Vagina (tissue), 2 donors: ENCODE results near the gene CFAP100. TPM values are rescaled to one million over a fixed set of nuclear protein-coding genes. Genes with fewer than 3 reads are reported as not detected.
A peak's percentile ranks its signal among the peaks of the same experiment; 100 is the strongest.

Experiments
- DNase-seq, 2 donors: peaks; one replicate each; pipeline ENCODE4 v3.0.0-alpha.2; 2017; ENCODE audit errors: extremely low spot score in 2 of 2
- H3K27ac ChIP-seq: fragments of 200-600 bp; sonication (generic); one replicate; pipeline ENCODE4 v1.5.1; 2019
- H3K27me3 ChIP-seq: fragments of 200-600 bp; sonication (generic); one replicate; pipeline ENCODE4 v1.5.1; 2019
- H3K36me3 ChIP-seq, 2 donors: fragments of 200-600 bp; sonication (generic); one replicate each; pipeline ENCODE4 v1.5.1; 2017 to 2019
- H3K4me1 ChIP-seq: fragments of 200-600 bp; sonication (generic); one replicate; pipeline ENCODE4 v1.5.1; 2019
- H3K4me3 ChIP-seq, 2 donors: fragments of 200-600 bp; sonication (generic); 1 replicate in 1 of 2; 2 replicates in 1 of 2; pipeline ENCODE4 v1.5.1; 2016 to 2019
- H3K9me3 ChIP-seq: fragments of 200-600 bp; sonication (generic); one replicate; pipeline ENCODE4 v1.5.1; 2019
- POLR2A ChIP-seq, 2 donors: fragments of 450-650 bp; IDR thresholded peaks; one replicate each; pipeline ENCODE4 v1.6.1; 2017; ENCODE audit warnings: antibody characterized with exemption in 2 of 2, mild to moderate bottlenecking in 2 of 2, moderate library complexity in 2 of 2
- POLR2AphosphoS5 ChIP-seq, 2 donors: sonication (generic); formaldehyde crosslinking; IDR thresholded peaks; one replicate each; pipeline ENCODE4 v1.9.0; 2017; ENCODE audit warnings: antibody characterized with exemption in 2 of 2, mild to moderate bottlenecking in 2 of 2, low read depth in 1 of 2; ENCODE audit not compliant: insufficient read depth in 1 of 2
- intact Hi-C: fragments of 100-400 bp; cut with DNase I; formaldehyde crosslinking; loops from one replicate; pipeline ENCODE4 v1.15.1; 2023
- total RNA-seq: library from RNA; depleted of rRNA; stranded (reverse); fragments of >200 nt; gene quantifications from one replicate; pipeline ENCODE4 v1.2.3, GENCODE V29; 2016
- TF ChIP-seq, protein P1 (sequence below), 3 experiments: fragments of 450-650 bp in 2 of 3; fragments of 200-600 bp in 1 of 3; sonication (generic) in 1 of 3; IDR thresholded peaks; one replicate each; pipeline ENCODE4 v1.5.1; 2017 to 2019; ENCODE audit warnings: antibody characterized with exemption in 3 of 3, mild to moderate bottlenecking in 2 of 3, moderate library complexity in 2 of 3

The CFAP100 gene
- total RNA-seq, 1 donor from 2014 or later = not detected

DNA sequence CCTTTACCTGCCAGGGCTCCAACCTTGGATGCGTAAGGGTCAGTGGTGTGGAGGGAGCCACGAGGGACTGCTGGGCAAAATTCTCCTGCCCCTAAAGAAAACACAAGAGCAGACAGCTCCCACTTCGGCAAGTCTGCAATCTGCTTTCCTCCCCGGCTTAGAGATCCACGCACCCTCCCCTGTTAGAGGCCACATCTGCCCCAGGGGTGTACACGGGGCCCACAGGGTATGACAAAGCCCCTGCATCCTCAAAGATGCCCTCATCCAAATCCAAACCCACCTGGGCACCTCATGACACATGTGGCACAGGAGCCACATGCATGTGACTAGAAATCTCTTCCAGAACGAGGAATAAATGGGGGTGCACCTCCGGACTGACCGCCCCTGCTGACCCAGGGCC, 55.5 kb downstream of the CFAP100 start:
- H3K4me3 ChIP-seq = no peak overlapping the region
- no peak for TF ChIP-seq POLR2A (IDR thresholded peaks at IDR 0.05)
- TF ChIP-seq POLR2AphosphoS5 (IDR thresholded peaks at IDR 0.05; ENCODE audit: insufficient read depth in 1 of 2, low read depth in 1 of 2) = no peak
- TF ChIP-seq, protein P1, sequence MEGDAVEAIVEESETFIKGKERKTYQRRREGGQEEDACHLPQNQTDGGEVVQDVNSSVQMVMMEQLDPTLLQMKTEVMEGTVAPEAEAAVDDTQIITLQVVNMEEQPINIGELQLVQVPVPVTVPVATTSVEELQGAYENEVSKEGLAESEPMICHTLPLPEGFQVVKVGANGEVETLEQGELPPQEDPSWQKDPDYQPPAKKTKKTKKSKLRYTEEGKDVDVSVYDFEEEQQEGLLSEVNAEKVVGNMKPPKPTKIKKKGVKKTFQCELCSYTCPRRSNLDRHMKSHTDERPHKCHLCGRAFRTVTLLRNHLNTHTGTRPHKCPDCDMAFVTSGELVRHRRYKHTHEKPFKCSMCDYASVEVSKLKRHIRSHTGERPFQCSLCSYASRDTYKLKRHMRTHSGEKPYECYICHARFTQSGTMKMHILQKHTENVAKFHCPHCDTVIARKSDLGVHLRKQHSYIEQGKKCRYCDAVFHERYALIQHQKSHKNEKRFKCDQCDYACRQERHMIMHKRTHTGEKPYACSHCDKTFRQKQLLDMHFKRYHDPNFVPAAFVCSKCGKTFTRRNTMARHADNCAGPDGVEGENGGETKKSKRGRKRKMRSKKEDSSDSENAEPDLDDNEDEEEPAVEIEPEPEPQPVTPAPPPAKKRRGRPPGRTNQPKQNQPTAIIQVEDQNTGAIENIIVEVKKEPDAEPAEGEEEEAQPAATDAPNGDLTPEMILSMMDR (IDR thresholded peaks at IDR 0.05) = no peak
- no peaks in the 10 kb centered on the region for H3K4me1 ChIP-seq
- intact Hi-C loops = no loop called here
- H3K27me3 ChIP-seq = no peaks in the 10 kb centered on the region
- DNase-seq = peak; percentile 52 to 94
- H3K36me3 ChIP-seq = peaks cover 0 to 31% of the 10 kb centered on the region in 2 donors
- H3K27ac ChIP-seq = no peak overlapping the region
- no peaks in the 10 kb centered on the region for H3K9me3 ChIP-seq

DNA sequence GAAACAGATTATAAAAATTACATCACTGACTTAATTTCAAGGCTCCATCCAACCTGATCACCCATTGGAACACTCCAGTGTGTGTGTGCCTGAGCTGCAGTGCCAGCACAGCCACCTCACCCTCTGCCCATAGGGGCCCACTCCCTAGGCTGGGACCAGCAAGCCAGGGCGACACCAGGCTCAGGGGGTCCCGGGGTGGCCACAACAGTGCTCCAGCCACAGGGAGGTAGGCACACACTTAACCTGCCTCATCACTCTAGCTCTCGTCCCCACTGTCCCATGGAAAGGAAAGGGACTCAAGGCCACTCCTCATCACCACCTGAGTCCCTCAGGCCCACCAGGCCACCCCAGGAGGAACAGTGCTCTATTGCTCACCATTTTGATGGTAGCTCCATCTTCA, 56.0 kb downstream of the CFAP100 start:
- H3K36me3 ChIP-seq = peaks cover 0 to 31% of the 10 kb centered on the region in 2 donors
- peak in 1 of 2 donors; percentile 58 for DNase-seq
- intact Hi-C loops = no loop called here
- no peaks in the 10 kb centered on the region for H3K27me3 ChIP-seq
- TF ChIP-seq, protein P1 (IDR thresholded peaks at IDR 0.05) = no peak
- TF ChIP-seq POLR2A (IDR thresholded peaks at IDR 0.05) = no peak
- TF ChIP-seq POLR2AphosphoS5 (IDR thresholded peaks at IDR 0.05; ENCODE audit: insufficient read depth in 1 of 2, low read depth in 1 of 2) = no peak
- H3K4me3 ChIP-seq = no peak overlapping the region
- no peaks in the 10 kb centered on the region for H3K4me1 ChIP-seq
- H3K9me3 ChIP-seq = no peaks in the 10 kb centered on the region
- no peak overlapping the region for H3K27ac ChIP-seq

DNA sequence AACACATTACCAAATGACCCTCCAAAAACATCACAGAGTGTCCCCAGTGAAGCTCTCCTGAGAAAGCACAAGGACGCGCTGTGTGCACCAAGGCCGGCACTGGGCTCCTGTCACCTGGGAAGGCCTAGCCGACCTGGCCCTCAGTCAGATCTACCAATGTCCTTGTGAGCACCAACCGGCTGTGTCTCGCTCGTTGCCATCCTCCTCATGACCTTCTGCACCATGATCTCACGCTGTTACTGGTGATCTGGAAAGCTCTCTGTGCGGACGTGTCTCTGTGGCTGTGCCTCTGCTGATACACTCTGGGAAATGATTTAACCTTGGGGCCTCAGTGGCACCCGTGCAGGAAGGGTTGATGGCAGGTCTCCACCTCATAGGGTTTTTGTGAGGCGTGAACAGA, 56.8 kb downstream of the CFAP100 start:
- Histone ChIP-seq H3K27ac (no peak overlapping the region), H3K9me3 (no peaks in the 10 kb centered on the region), H3K27me3 (no peaks in the 10 kb centered on the region), H3K4me3 (no peak overlapping the region), H3K36me3 (peaks cover 0 to 31% of the 10 kb centered on the region in 2 donors), H3K4me1 (no peaks in the 10 kb centered on the region)
- intact Hi-C loops = no loop called here
- peak in 1 of 2 donors; percentile 49 for DNase-seq
- TF ChIP-seq, protein P1 (IDR thresholded peaks at IDR 0.05) = no peak
- TF ChIP-seq POLR2AphosphoS5 (IDR thresholded peaks at IDR 0.05; ENCODE audit: insufficient read depth in 1 of 2, low read depth in 1 of 2) = no peak
- no peak for TF ChIP-seq POLR2A (IDR thresholded peaks at IDR 0.05)

DNA sequence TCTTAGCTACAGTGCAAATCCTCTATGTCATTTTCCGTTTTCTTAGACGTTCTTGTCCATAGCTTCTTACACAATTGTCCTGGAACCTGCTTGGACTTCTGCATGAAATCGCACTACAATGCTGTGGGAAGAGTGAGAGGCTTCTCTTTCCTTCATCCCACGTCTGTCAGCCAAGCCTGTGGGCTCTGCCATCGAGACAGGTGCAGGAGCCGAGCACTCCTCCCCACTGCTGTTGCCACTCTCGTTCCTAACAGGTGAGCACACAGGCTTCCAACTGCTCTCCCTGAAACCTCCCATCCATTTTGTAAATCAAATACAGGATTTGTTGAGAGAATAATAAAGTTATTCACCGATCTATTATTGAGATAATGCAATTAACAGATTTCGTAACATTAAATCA, 57.5 kb downstream of the CFAP100 start:
- Histone ChIP-seq H3K4me3 (no peak overlapping the region), H3K36me3 (peaks cover 0 to 36% of the 10 kb centered on the region in 2 donors), H3K27me3 (no peaks in the 10 kb centered on the region), H3K9me3 (no peaks in the 10 kb centered on the region), H3K4me1 (no peaks in the 10 kb centered on the region), H3K27ac (no peak overlapping the region)
- DNase-seq = peak in 1 of 2 donors; percentile 72
- TF ChIP-seq POLR2AphosphoS5 (IDR thresholded peaks at IDR 0.05; ENCODE audit: insufficient read depth in 1 of 2, low read depth in 1 of 2) = no peak
- TF ChIP-seq, protein P1 (IDR thresholded peaks at IDR 0.05) = no peak
- TF ChIP-seq POLR2A (IDR thresholded peaks at IDR 0.05) = no peak
- intact Hi-C loops = no loop called here

DNA sequence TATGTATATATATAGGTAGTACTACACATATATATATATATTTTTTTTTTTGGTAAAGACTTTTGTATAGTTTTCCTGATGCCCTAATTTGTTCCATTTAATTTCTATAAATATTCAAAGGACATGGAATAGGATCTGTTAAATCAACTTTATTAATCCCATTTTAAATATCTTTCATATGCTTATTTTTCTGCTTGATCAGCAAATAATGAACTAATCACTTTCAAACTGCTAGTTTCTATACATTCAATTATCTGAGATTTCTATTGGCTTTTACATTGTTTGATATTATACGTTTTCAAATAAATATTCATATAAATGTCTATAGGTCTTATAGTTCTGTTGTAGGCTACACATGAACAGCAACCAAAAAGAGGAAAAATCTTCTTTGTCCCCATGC, 59.3 kb downstream of the CFAP100 start:
- no peaks in the 10 kb centered on the region for H3K27me3 ChIP-seq
- no peak overlapping the region for H3K4me3 ChIP-seq
- DNase-seq = no peak
- no peak overlapping the region for H3K27ac ChIP-seq
- H3K9me3 ChIP-seq = no peaks in the 10 kb centered on the region
- no peaks in the 10 kb centered on the region for H3K4me1 ChIP-seq
- intact Hi-C loops = no loop called here
- TF ChIP-seq POLR2AphosphoS5 (IDR thresholded peaks at IDR 0.05; ENCODE audit: insufficient read depth in 1 of 2, low read depth in 1 of 2) = no peak
- TF ChIP-seq, protein P1 (IDR thresholded peaks at IDR 0.05) = no peak
- no peak for TF ChIP-seq POLR2A (IDR thresholded peaks at IDR 0.05)
- peaks cover 0 to 50% of the 10 kb centered on the region in 2 donors for H3K36me3 ChIP-seq
